ENCODE measurements around the gene FRS3.
"Not testable (repeated sequence)": the region's sequence is repeated elsewhere in the genome, so short reads cannot be mapped to it uniquely, and the experiment has no call there.

The FRS3 gene, protein sequence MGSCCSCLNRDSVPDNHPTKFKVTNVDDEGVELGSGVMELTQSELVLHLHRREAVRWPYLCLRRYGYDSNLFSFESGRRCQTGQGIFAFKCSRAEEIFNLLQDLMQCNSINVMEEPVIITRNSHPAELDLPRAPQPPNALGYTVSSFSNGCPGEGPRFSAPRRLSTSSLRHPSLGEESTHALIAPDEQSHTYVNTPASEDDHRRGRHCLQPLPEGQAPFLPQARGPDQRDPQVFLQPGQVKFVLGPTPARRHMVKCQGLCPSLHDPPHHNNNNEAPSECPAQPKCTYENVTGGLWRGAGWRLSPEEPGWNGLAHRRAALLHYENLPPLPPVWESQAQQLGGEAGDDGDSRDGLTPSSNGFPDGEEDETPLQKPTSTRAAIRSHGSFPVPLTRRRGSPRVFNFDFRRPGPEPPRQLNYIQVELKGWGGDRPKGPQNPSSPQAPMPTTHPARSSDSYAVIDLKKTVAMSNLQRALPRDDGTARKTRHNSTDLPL

GRCh38 chr6:41779788-41780550 is at the start of gene FRS3:
FRS3 (minus strand) TSS chr6:41779900; CDS start chr6:41776987, 2,913 bp downstream.
- peak within 1 kb of the TSS; percentile 91 for H3K4me3 Mint-ChIP-seq
- H3K36me3 Mint-ChIP-seq, result peaks cover 1% of the 10 kb centered on the region
- no peaks in the 10 kb centered on the region for H3K9me3 Mint-ChIP-seq
- H3K27me3 Mint-ChIP-seq, result no peaks in the 10 kb centered on the region
- H3K4me1 Mint-ChIP-seq, result peaks cover 11% of the 10 kb centered on the region
- peak within 1 kb of the TSS; percentile 84 for H3K27ac Mint-ChIP-seq

DNA sequence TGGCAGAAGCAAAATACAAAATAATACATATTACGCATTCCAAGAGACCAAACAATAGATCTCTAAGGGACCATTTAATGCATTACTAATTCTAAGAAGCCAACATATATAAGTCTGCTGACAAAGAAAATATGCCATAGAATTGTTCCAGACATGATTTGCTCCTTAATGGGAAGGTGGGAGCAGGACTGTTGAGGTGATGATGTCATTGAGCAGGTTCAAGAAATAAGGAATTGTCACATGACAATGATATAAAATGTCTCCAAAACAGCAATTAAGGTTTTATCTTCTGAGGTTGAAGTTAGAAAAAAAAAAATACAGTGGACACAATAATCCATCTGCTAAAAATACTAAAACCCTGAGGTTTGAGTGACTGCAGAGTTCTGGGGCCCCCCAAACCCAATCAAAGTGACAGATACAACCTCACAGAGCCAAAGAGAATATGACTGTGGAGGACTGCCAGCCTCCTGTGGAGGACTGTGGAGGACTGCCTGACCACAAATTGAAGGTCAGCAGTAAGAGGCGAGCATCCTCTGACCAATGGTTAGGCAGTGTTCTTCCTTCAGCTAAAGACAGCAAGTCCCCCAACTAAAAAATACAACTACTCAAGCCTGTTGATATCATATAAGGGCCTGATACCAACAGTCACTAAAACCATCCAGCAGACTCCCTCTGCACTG is 46.8 kb upstream of the FRS3 start:
- Mint-ChIP-seq H3K9me3 (no peaks in the 10 kb centered on the region), H3K4me3 (no peak overlapping the region), H3K27ac (no peak overlapping the region), H3K36me3 (no peaks in the 10 kb centered on the region), H3K4me1 (no peaks in the 10 kb centered on the region), H3K27me3 (no peaks in the 10 kb centered on the region)

DNA sequence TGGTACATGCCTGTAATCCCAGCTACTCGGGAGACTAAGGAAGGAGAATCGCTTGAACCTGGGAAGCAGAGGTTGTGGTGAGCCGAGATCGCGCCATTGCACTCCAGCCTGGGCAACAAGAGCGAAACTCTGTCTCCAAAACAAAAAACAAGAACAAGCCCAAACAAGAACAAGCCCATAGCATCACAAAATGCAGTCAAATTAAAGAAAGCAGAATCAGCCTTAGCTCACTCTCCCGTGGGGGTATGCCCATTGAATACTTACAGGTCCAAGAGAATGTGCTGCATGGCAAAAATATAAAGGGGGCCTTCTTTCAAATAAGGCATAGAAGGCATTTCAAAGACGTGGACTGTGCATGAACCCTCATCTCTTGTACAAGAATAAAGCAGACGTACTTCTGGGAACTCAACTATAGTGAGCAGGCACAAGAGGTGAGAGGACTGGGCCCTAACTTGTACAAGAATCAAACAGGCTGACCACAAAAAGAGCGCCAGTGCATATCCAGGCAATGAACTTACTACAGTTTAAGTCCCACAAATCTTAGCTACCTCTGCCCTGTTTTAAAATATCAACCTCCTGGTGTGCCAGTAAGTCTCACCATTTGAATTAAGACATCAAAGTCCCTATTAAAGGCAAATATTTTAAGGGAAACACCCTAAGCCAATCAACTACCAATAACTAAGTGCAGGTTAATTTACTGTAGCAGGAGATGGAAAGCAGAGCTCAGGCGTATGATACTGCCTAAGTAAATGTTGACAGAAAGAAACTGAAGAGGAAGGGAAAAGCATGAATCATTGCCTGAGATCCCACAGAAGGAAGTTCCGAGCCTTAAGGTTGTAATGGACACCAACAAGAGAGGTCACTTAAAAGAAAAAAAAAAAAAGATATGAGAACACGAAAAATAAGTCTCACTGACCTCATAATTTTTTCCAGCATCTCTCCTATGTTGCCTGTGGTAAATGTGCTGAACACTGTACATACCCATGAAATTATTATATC is 45.2 kb upstream of the FRS3 start:
- H3K36me3 Mint-ChIP-seq, result no peaks in the 10 kb centered on the region
- no peaks in the 10 kb centered on the region for H3K9me3 Mint-ChIP-seq
- H3K27ac Mint-ChIP-seq, result no peak overlapping the region
- H3K4me1 Mint-ChIP-seq, result no peaks in the 10 kb centered on the region
- no peak overlapping the region for H3K4me3 Mint-ChIP-seq
- no peaks in the 10 kb centered on the region for H3K27me3 Mint-ChIP-seq

DNA sequence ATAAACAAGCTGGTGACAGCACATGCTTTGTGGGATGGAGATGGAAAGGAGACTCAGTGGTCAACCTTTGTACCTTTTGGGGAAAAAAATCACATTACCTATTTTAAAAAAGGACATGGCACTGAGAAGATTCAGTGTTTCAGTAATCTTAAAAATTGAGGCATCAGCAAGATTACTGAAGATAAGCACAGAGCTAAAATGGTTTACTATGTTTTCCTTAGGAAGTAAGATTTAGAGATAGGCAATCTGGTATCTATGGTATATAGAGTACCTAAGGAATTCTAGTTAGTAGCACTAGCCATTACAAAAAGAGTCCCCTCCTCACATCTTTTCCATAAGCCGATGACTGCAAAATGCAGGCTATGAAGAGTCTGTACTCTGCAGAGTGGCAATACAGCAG is 43.5 kb upstream of the FRS3 start:
- Mint-ChIP-seq H3K9me3 (no peaks in the 10 kb centered on the region), H3K36me3 (no peaks in the 10 kb centered on the region), H3K27me3 (no peaks in the 10 kb centered on the region), H3K27ac (no peak overlapping the region), H3K4me3 (no peak overlapping the region), H3K4me1 (no peaks in the 10 kb centered on the region)

DNA sequence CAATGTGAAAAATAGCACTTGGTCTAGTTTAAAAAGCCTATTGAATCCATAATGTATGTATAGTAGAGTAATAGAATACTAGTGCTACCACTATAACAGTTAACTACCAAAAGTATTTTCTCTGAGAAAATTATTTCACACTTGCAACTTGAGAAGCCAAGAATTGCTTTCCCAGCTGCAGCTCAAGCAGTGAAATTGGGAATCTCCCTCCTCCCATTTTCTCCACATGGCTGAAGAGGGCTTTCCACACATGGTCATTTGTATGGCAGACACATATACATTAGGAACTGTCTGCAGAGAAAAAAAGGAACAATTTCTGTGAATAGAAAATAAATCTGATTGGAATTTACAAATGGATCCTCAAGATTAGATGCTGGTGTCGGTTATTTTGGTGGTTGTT is 42.3 kb upstream of the FRS3 start:
- Mint-ChIP-seq H3K4me1 (no peaks in the 10 kb centered on the region), H3K27me3 (no peaks in the 10 kb centered on the region), H3K27ac (no peak overlapping the region)

GRCh38 chr6:41821266-41821665 is 41.6 kb upstream of the FRS3 start:
- no peaks in the 10 kb centered on the region for H3K27me3 Mint-ChIP-seq
- no peak overlapping the region for H3K4me3 Mint-ChIP-seq
- H3K9me3 Mint-ChIP-seq, result no peaks in the 10 kb centered on the region
- H3K36me3 Mint-ChIP-seq, result no peaks in the 10 kb centered on the region
- H3K27ac Mint-ChIP-seq, result no peak overlapping the region
- no peaks in the 10 kb centered on the region for H3K4me1 Mint-ChIP-seq

More for the DNA sequence above, 42.3 kb upstream of the FRS3 start:
- Mint-ChIP-seq H3K9me3 (no peaks in the 10 kb centered on the region), H3K36me3 (no peaks in the 10 kb centered on the region), H3K4me3 (no peak overlapping the region)

DNA sequence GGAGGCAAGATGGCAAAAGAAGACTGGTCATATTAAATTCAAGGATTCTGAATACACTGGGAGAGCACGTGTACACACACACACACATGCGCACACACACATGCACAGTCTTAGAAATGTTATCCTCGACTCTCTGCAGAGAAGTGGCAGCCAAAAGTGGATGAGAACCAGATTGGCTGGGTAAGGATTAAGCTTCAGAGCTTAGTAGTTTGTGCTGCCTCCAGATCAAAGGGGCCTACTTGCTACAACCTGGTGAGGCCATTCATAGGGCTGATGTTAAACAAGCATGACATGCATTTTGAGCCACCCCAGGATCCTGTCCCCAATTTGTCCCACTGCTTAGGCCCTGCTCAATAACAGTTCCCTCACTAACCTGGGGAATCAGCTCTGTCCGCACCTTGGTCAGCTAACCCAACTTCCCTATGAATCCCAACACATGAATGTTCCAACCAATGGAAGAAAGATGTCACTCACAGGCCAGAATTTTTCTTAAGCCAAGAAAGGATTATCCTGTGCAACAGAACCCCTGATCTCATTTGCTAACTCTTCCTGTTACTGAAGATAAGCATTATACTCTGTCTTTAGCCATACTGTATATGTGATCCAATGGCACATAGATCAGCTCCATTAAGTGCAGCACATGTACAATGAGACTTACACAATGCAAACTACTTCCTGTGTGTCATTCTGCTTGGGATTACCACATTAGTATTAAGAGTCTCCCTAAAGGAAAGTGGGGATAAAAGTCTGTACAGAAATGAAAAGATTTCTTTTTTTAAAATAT is 38.8 kb upstream of the FRS3 start:
- Mint-ChIP-seq H3K27ac (no peak overlapping the region), H3K4me3 (no peak overlapping the region), H3K36me3 (no peaks in the 10 kb centered on the region), H3K4me1 (no peaks in the 10 kb centered on the region), H3K27me3 (no peaks in the 10 kb centered on the region), H3K9me3 (no peaks in the 10 kb centered on the region)

DNA sequence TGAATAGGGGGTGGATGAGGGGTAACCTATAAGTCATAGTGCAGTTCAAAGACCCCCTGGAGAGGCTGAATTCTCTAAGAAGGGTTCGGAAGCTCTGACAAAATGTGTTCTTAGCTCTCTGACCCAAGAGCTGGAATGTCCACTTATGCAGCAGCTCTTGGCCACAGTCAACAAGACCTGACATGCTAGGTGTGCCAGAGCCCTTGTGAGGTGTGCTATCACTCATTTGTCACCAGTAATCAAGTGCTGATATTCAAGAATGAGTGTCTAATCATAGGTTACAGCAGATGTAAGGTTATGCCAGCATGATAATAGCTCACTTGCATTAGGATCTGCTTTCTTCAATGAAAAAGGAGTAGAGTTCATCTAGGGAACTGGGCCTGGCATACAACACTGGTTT is 35.9 kb upstream of the FRS3 start:
- Mint-ChIP-seq H3K27ac (no peak overlapping the region), H3K4me1 (no peaks in the 10 kb centered on the region), H3K27me3 (no peaks in the 10 kb centered on the region), H3K36me3 (no peaks in the 10 kb centered on the region), H3K9me3 (no peaks in the 10 kb centered on the region), H3K4me3 (no peak overlapping the region)

- Mint-ChIP-seq H3K27ac (no peak overlapping the region), H3K27me3 (no peaks in the 10 kb centered on the region), H3K9me3 (no peaks in the 10 kb centered on the region), H3K4me3 (no peak overlapping the region), H3K4me1 (no peaks in the 10 kb centered on the region), H3K36me3 (no peaks in the 10 kb centered on the region)
These were observed 34.9 kb upstream of the FRS3 start for GRCh38 chr6:41814629-41815028.

DNA sequence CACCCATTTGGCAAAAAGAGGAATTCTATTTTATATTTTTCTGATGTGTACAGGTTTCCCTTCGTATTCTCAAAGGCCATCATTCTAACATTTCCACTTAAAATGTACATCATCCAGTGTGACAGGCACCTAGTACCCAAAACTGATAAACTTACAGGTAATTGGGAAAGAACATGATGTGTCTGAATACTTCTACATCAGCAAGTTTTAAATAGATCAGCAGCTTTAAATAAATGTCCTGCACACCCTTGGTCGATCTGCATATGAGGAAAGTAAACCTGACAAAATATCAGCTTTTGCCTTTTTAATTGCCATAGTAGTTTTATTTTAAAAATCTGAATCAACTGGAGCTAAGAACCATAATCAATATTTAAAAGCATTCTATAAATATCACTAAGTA is 34.3 kb upstream of the FRS3 start:
- H3K9me3 Mint-ChIP-seq, result no peaks in the 10 kb centered on the region
- no peak overlapping the region for H3K27ac Mint-ChIP-seq
- H3K36me3 Mint-ChIP-seq, result no peaks in the 10 kb centered on the region
- no peaks in the 10 kb centered on the region for H3K27me3 Mint-ChIP-seq
- H3K4me1 Mint-ChIP-seq, result no peaks in the 10 kb centered on the region
- no peak overlapping the region for H3K4me3 Mint-ChIP-seq

- Mint-ChIP-seq H3K4me3 (no peak overlapping the region), H3K27me3 (no peaks in the 10 kb centered on the region), H3K27ac (no peak overlapping the region), H3K36me3 (no peaks in the 10 kb centered on the region), H3K9me3 (no peaks in the 10 kb centered on the region), H3K4me1 (no peaks in the 10 kb centered on the region)
These were observed 33.8 kb upstream of the FRS3 start for GRCh38 chr6:41813469-41813868.

GRCh38 chr6:41811946-41812345 is 32.2 kb upstream of the FRS3 start:
- not testable (repeated sequence) for H3K36me3 Mint-ChIP-seq, H3K4me3 Mint-ChIP-seq, H3K4me1 Mint-ChIP-seq, H3K27ac Mint-ChIP-seq, H3K9me3 Mint-ChIP-seq, H3K27me3 Mint-ChIP-seq

DNA sequence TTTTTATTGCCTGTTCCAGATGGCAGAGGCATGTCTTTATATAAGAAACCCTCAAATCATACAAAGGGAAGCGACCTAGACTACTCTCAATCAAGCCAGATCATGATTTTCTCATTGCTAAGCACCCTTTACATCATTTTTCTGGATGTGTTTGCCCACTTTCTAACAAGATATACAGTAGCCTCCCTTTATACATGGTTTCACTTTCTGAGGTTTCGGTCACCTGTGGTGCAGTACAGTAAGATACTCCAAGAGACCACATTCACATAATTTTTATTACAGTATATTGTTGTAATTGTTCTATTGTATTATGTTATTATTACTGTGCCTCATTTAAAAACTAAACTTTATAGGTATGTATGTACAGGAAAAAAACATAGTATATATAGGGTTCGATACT is 31.4 kb upstream of the FRS3 start:
- no peaks in the 10 kb centered on the region for H3K36me3 Mint-ChIP-seq
- H3K27ac Mint-ChIP-seq, result no peak overlapping the region
- H3K27me3 Mint-ChIP-seq, result no peaks in the 10 kb centered on the region
- H3K9me3 Mint-ChIP-seq, result no peaks in the 10 kb centered on the region
- H3K4me1 Mint-ChIP-seq, result no peaks in the 10 kb centered on the region
- no peak overlapping the region for H3K4me3 Mint-ChIP-seq
